GM12892 (cell line): ENCODE measurements around the gene FEV.

ENCODE experiments used
- POLR2A ChIP-seq: IDR thresholded peaks from 2 replicates; pipeline ENCODE4 v1.6.1; 2011; ENCODE audit warnings: low read depth, low read length, control low read depth
- POLR2AphosphoS5 ChIP-seq: IDR thresholded peaks from 2 replicates; pipeline ENCODE4 v1.6.1; 2011; ENCODE audit warnings: low read depth, low read length, control low read depth

DNA sequence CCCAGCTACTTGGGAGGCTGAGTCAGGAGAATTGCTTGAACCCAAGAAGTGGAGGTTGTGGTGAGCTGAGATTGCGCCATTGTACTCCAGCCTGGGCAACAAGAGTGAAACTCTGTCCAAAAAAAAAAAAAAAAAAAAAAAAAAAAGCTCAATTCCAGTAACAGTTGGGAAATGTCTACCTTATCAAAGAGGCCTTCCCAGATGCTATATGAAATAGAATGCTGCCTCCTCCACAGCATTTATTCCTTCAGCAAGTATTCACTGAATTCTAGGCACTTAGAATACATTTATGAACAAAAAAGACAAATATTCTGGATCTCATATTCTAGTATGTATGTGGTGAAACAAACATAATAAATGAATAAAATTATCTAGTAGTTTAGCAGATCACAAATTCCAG is 38.4 kb downstream of the FEV start:
- TF ChIP-seq POLR2AphosphoS5 (no peak), POLR2A (no peak)
